ENCODE results near the gene FSIP1.

The FSIP1 gene

GRCh38 chr15:39729500-39729899, 53.1 kb downstream of the FSIP1 start:
- no peak for TF ChIP-seq CTCF (conservative IDR thresholded peaks at IDR 0.05; ENCODE audit: low read depth, low read length)
- H3K4me3 ChIP-seq (ENCODE audit: low read length): no peak overlapping the region
- DNase-seq (ENCODE audit: low read depth): no peak

- TF ChIP-seq CTCF (conservative IDR thresholded peaks at IDR 0.05; ENCODE audit: low read depth, low read length): no peak
- DNase-seq (ENCODE audit: low read depth): no peak
- H3K4me3 ChIP-seq (ENCODE audit: low read length): no peak overlapping the region
Observed at GRCh38 chr15:39728845-39729244, 53.8 kb downstream of the FSIP1 start.

GRCh38 chr15:39721893-39722292, 60.7 kb downstream of the FSIP1 start:
- TF ChIP-seq CTCF (conservative IDR thresholded peaks at IDR 0.05; ENCODE audit: low read depth, low read length): no peak
- DNase-seq (ENCODE audit: low read depth): no peak
- H3K4me3 ChIP-seq (ENCODE audit: low read length): no peak overlapping the region

- TF ChIP-seq CTCF (conservative IDR thresholded peaks at IDR 0.05; ENCODE audit: low read depth, low read length): no peak
- DNase-seq (ENCODE audit: low read depth): no peak
- H3K4me3 ChIP-seq (ENCODE audit: low read length): no peak overlapping the region
Observed at GRCh38 chr15:39720621-39721611, 61.7 kb downstream of the FSIP1 start.

GRCh38 chr15:39720081-39720480, 62.6 kb downstream of the FSIP1 start:
- no peak for TF ChIP-seq CTCF (conservative IDR thresholded peaks at IDR 0.05; ENCODE audit: low read depth, low read length)
- no peak for DNase-seq (ENCODE audit: low read depth)
- H3K4me3 ChIP-seq (ENCODE audit: low read length): no peak overlapping the region

GRCh38 chr15:39719109-39719508, 63.5 kb downstream of the FSIP1 start:
- H3K4me3 ChIP-seq (ENCODE audit: low read length): no peak overlapping the region
- TF ChIP-seq CTCF (conservative IDR thresholded peaks at IDR 0.05; ENCODE audit: low read depth, low read length): no peak
- DNase-seq (ENCODE audit: low read depth): no peak

GRCh38 chr15:39717134-39717533, 65.5 kb downstream of the FSIP1 start:
- no peak overlapping the region for H3K4me3 ChIP-seq (ENCODE audit: low read length)
- no peak for DNase-seq (ENCODE audit: low read depth)
- no peak for TF ChIP-seq CTCF (conservative IDR thresholded peaks at IDR 0.05; ENCODE audit: low read depth, low read length)
